GM18867 (cell line): ENCODE results near the gene CDC26.
A peak's percentile ranks its signal among the peaks of the same experiment; 100 is the strongest.
"Not testable (repeated sequence)": the region's sequence is repeated elsewhere in the genome, so short reads cannot be mapped to it uniquely, and the experiment has no call there.

Experiments used
- ATAC-seq: cut with Tn5 transposase; IDR thresholded peaks from one replicate; pipeline ENCODE4 v1.9.1; 2021; ENCODE audit warnings: mild to moderate bottlenecking, moderate library complexity; ENCODE audit not compliant: unreplicated experiment

CDC26 gene

DNA sequence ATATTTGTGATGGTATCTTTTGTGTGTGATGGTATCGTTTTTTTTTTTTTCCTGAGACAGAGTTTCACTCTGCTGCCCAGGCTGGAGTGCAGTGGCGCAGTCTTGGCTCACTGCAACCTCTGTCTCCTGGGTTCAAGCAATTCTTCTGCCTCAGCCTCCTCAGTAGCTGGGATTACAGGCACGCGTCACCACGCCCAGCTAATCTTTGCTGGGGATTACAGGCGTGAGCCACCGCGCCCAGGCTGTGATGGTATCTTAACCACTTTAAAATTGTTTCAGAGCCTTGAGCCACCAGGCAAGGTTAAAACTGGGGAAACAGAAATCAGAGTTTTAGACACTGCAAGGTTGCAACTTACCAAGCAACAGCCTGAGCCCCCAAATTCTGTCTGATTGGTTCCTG is 20.9 kb upstream of the CDC26 start:
- ATAC-seq, result not testable (repeated sequence)

GRCh38 chr9:113293285-113293878 is 18.0 kb upstream of the CDC26 start:
- no peak for ATAC-seq

GRCh38 chr9:113290052-113290607 is 14.8 kb upstream of the CDC26 start:
- no peak for ATAC-seq

GRCh38 chr9:113289091-113289490 is 13.7 kb upstream of the CDC26 start:
- ATAC-seq, result no peak

- no peak for ATAC-seq
Observed at GRCh38 chr9:113281356-113281755, 6.0 kb upstream of the CDC26 start.

DNA sequence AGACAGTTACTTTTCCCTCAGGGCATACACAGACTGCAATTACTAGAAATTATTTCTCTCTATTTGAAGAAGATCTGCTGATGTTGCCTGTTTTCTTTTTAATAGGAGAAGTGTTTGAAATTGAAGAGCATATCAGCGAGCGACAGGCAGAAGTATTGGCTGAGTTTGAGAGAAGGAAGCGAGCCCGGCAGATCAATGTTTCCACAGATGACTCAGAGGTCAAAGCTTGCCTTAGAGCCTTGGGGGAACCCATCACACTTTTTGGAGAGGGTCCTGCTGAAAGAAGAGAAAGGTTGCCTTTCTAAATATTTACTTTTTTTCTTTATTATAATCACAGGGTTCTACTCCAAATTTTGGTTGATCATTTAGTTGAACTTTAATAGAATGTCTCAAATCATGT is 3.5 kb upstream of the CDC26 start:
- no peak for ATAC-seq

DNA sequence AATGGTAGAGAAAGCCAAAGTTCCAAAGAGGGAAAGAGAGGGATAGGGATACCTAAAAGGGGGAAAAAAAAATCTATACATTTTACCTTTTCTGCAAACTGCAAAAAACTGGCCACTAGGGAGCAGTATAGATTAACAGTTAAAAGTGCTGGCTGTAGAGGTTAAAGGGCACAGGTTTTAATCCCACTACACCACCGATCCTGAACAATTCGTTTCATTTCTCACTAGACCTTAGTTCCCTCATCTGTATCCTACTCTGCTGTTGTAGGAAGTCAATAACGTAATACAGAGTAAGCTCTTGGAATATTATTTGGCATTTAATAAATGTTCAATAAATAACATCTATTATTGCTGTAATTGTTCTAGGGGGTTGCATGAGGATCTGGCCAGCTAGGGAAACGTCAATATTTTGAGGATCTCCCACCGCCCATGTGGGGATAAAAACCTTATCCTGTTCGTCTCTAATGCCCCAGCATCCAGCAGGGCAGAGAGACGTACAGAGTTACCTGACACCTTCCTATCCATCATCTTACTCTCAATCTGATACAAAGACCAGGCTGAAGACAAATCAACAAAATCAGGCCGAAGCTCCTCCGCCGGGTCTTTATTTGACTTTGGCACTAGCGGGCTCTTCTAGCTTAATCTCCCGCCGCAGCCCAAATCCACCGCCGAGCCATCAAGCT is 757 bp downstream of the CDC26 start:
- ATAC-seq, result peak; percentile 1

GRCh38 chr9:113269871-113270270 is 5.5 kb downstream of the CDC26 start:
- no peak for ATAC-seq

DNA sequence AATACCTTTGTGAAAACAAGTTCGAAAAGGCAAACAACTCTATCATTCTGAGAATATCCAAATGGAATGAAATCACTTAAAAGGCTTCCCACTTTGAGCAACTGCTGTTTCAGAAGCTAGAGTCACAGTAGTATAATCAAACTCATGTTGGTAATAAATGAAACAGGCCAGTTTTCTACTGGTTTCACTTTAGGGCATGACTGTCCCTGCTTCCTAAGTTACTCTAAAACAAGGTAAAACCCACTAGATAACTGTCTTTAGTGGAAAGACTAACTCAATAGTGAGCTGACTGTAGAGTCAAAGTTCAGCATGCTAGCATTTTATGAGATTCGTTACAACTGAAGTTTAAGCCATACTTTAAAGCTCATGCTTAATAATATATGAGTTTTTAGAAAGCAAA is 6.0 kb downstream of the CDC26 start:
- ATAC-seq, result no peak

DNA sequence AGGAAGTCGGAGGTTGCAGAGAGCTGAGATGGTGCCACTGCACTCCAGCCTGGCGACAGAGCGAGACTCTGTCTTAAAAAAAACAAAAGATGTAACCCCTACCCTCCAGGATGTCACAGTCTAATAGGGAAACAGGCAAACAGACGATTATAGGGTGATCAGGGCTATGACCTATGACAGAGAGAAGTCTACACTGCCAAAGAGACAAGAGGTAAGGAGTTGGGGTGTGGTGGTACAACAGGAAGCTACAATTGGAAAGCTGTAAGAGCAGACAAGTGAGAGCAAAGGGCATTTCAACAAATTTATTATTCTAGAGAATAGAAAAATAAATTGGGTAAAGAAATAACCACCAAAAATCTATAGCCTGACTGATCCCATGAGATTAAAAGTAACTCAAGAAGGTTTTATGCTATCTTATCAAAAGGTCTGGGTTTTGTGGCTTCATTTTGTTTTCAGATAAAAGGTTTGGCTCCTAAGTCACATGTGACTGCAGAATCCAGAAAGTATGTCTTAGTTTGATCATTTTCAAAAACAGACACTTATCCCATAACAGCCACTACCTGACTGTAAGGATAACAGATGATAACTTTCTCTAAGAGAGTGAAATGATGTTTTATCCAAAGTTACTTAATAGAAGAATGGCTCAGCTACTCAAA is 7.3 kb downstream of the CDC26 start:
- ATAC-seq, result no peak

DNA sequence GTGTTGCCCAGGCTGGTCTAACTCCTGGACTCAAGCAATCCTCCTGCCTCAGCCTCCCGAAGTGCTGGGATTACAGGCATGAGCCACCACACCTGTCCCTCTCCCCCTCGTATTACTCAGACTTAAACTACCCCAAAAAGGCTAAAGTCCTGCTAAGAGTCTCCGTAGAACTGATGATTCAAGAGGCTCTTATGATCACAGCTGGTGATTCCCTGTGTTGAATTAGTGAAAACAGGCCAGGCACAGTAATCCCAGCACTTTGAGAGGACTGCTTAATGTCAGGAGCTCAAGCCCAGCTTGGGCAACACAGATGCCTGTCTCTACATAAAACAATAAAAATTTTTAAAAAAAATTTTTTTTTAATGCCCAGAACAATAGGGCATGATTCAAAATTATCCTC is 9.2 kb downstream of the CDC26 start:
- ATAC-seq, result no peak

- no peak for ATAC-seq
Observed at GRCh38 chr9:113261917-113262671, 13.3 kb downstream of the CDC26 start.

DNA sequence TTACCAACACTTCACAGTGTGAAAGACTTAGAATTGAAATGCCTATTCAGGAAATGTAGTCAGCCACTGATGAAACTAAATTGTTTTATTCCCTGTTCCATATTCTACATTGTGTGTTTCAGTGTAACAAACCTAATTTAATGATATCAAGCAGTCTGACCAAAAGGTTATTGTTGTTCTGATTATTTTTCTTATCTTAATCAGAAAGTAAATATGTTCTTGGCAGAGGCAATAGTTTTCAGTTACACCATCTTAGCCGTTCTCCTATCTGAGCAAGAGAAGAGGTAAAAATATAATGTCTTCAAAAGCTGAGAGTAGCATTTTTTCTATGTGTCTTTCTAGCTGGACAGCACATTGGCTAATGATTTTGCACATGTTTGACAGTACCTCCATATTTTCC is 17.1 kb downstream of the CDC26 start:
- no peak for ATAC-seq

- no peak for ATAC-seq
Observed at GRCh38 chr9:113257863-113258262, 17.5 kb downstream of the CDC26 start.

DNA sequence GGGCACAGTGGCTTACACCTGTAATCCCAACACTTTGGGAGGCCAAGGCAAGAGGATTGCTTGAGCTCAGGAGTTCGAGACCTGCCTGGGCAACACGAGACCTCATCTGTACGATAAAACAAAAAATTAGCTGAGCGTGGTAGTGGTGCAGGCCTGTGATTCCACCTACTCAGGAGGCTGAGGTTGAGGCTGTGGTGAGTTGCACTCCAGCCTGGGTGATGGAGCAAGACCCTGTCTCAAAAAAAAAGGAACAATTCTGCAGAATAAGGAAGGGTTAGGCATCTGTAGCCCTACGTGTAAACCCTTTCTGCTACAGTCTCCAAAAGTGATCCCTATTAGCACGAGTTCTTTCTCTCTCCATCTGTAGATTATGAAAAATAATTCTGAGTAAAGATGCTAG is 19.9 kb downstream of the CDC26 start:
- no peak for ATAC-seq

- no peak for ATAC-seq
Observed at GRCh38 chr9:113254991-113255390, 20.4 kb downstream of the CDC26 start.

DNA sequence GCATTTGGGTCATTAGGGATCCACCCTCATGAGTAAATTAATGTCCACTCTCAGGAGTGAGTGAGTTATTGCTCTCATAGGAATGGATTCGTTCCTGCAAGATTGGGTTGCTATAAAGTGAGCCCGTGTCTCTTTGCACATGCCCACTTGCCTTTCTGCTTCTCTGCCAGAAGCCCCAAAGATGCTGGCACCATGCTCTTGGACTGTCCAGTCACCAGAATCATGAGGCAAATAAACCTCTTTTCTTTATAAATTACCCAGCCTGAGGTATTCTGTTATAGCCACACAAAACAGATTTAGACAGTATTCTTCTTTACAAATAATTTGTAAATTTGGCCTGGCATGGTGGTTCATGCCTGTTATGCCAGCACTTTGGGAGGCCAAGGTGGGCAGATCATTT is 24.6 kb downstream of the CDC26 start:
- ATAC-seq, result no peak

GRCh38 chr9:113249661-113250060 is 25.7 kb downstream of the CDC26 start:
- ATAC-seq, result not testable (repeated sequence)

- no peak for ATAC-seq
Observed at GRCh38 chr9:113247640-113248039, 27.7 kb downstream of the CDC26 start.

- no peak for ATAC-seq
Observed at GRCh38 chr9:113246928-113247327, 28.4 kb downstream of the CDC26 start.

- no peak for ATAC-seq
Observed at GRCh38 chr9:113245894-113246293, 29.5 kb downstream of the CDC26 start.
